Measurements from ENCODE around the gene ASCL3.
"Not testable (repeated sequence)": the region's sequence is repeated elsewhere in the genome, so short reads cannot be mapped to it uniquely, and the experiment has no call there.

Gene ASCL3, protein sequence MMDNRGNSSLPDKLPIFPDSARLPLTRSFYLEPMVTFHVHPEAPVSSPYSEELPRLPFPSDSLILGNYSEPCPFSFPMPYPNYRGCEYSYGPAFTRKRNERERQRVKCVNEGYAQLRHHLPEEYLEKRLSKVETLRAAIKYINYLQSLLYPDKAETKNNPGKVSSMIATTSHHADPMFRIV

GRCh38 chr11:8942518-8943066 is at the start of gene ASCL3:
ASCL3 (minus strand) TSS chr11:8943016; CDS start chr11:8938161, 4,855 bp downstream.
- Histone ChIP-seq H3K36me3 (ENCODE audit: insufficient read depth, low read length) (no peaks in the 10 kb centered on the region), H3K9ac (ENCODE audit: insufficient read length) (no peak within 1 kb of the TSS), H3K4me3 (no peak within 1 kb of the TSS), H3K27ac (no peak within 1 kb of the TSS), H3K9me3 (ENCODE audit: low read depth, low read length) (no peaks in the 10 kb centered on the region)
- DNase-seq (ENCODE audit: low read depth, low spot score), result no peak
- TF ChIP-seq EZH2 (IDR thresholded peaks at IDR 0.05) (no peak), POLR2AphosphoS5 (IDR thresholded peaks at IDR 0.05; ENCODE audit: borderline replicate concordance, low read depth, low read length) (no peak), FOXP2 (optimal IDR thresholded peaks at IDR 0.05; ENCODE audit: control extremely low read depth, extremely low read length, insufficient read depth) (no peak)

- no peaks in the 10 kb centered on the region for H3K9me3 ChIP-seq (ENCODE audit: low read depth, low read length)
- H3K9ac ChIP-seq (ENCODE audit: insufficient read length), result no peak overlapping the region
- H3K4me3 ChIP-seq, result no peak overlapping the region
- no peak for DNase-seq (ENCODE audit: low read depth, low spot score)
- H3K36me3 ChIP-seq (ENCODE audit: insufficient read depth, low read length), result no peaks in the 10 kb centered on the region
- TF ChIP-seq EZH2 (IDR thresholded peaks at IDR 0.05) (no peak), FOXP2 (optimal IDR thresholded peaks at IDR 0.05; ENCODE audit: control extremely low read depth, extremely low read length, insufficient read depth) (no peak), POLR2AphosphoS5 (IDR thresholded peaks at IDR 0.05; ENCODE audit: borderline replicate concordance, low read depth, low read length) (no peak)
- H3K27ac ChIP-seq, result no peak overlapping the region
Observed at GRCh38 chr11:8989453-8989852, 46.6 kb upstream of the ASCL3 start.

DNA sequence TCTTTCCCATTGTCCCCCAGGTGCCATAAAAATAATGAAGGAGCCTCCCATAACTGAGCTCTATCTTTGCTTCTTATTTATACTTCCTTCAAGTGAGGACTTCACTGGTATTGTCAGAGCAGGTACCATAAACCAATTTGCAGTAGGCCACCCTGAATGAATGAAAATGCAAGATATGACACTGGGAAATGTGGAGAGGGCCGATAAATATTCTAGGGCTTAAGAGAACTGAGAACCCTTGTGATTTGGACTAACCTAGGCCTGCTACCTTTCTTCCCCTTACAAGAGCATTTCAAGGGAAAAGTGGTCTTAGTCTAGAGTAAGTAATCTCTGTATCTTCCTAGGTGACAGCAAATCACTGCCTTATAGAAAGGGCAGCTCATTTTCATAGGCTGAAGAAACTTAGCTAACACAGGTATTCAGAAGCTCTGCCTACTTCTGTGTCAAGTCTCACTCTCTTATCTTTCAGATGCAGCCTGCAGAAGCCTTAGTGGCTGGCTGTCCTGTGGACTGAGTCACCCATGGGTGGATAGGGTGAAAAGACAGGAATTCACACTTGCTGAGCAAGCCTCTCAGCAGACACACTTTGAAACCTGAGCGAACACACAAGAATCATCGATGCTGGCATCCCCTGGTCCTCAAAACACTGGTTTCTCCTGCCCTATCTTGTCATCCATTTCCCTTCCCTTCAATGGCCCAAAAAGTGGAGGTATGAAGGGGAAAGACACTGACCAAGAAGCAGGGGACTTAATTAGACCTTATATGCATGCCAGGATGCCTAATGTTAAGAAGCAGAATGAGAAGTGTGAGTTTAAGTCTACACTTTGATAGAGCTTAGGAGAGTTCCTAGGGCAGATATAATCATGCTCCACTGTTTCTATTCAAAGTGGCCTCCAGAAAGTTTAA is 45.8 kb upstream of the ASCL3 start:
- Histone ChIP-seq H3K4me3 (no peak overlapping the region), H3K9me3 (ENCODE audit: low read depth, low read length) (no peaks in the 10 kb centered on the region), H3K9ac (ENCODE audit: insufficient read length) (no peak overlapping the region), H3K27ac (no peak overlapping the region), H3K36me3 (ENCODE audit: insufficient read depth, low read length) (no peaks in the 10 kb centered on the region)
- no peak for TF ChIP-seq FOXP2 (optimal IDR thresholded peaks at IDR 0.05; ENCODE audit: control extremely low read depth, extremely low read length, insufficient read depth)
- TF ChIP-seq EZH2 (IDR thresholded peaks at IDR 0.05), result no peak
- TF ChIP-seq POLR2AphosphoS5 (IDR thresholded peaks at IDR 0.05; ENCODE audit: borderline replicate concordance, low read depth, low read length), result no peak
- no peak for DNase-seq (ENCODE audit: low read depth, low spot score)

- H3K9ac ChIP-seq (ENCODE audit: insufficient read length), result no peak overlapping the region
- DNase-seq (ENCODE audit: low read depth, low spot score), result no peak
- no peak overlapping the region for H3K27ac ChIP-seq
- TF ChIP-seq EZH2 (IDR thresholded peaks at IDR 0.05), result no peak
- TF ChIP-seq POLR2AphosphoS5 (IDR thresholded peaks at IDR 0.05; ENCODE audit: borderline replicate concordance, low read depth, low read length), result no peak
- no peak for TF ChIP-seq FOXP2 (optimal IDR thresholded peaks at IDR 0.05; ENCODE audit: control extremely low read depth, extremely low read length, insufficient read depth)
- no peak overlapping the region for H3K4me3 ChIP-seq
- no peaks in the 10 kb centered on the region for H3K9me3 ChIP-seq (ENCODE audit: low read depth, low read length)
- no peaks in the 10 kb centered on the region for H3K36me3 ChIP-seq (ENCODE audit: insufficient read depth, low read length)
Observed at GRCh38 chr11:8987446-8987845, 44.6 kb upstream of the ASCL3 start.

GRCh38 chr11:8986772-8987171 is 44.0 kb upstream of the ASCL3 start:
- H3K27ac ChIP-seq; H3K9ac ChIP-seq (ENCODE audit: insufficient read length); H3K36me3 ChIP-seq (ENCODE audit: insufficient read depth, low read length); DNase-seq (ENCODE audit: low read depth, low spot score); H3K9me3 ChIP-seq (ENCODE audit: low read depth, low read length); H3K4me3 ChIP-seq: not testable (repeated sequence)

GRCh38 chr11:8985462-8985861 is 42.6 kb upstream of the ASCL3 start:
- no peak overlapping the region for H3K9ac ChIP-seq (ENCODE audit: insufficient read length)
- no peaks in the 10 kb centered on the region for H3K9me3 ChIP-seq (ENCODE audit: low read depth, low read length)
- no peak overlapping the region for H3K27ac ChIP-seq
- DNase-seq (ENCODE audit: low read depth, low spot score), result no peak
- TF ChIP-seq EZH2 (IDR thresholded peaks at IDR 0.05) (no peak), POLR2AphosphoS5 (IDR thresholded peaks at IDR 0.05; ENCODE audit: borderline replicate concordance, low read depth, low read length) (no peak), FOXP2 (optimal IDR thresholded peaks at IDR 0.05; ENCODE audit: control extremely low read depth, extremely low read length, insufficient read depth) (no peak)
- no peaks in the 10 kb centered on the region for H3K36me3 ChIP-seq (ENCODE audit: insufficient read depth, low read length)
- H3K4me3 ChIP-seq, result no peak overlapping the region

- no peak overlapping the region for H3K27ac ChIP-seq
- H3K9me3 ChIP-seq (ENCODE audit: low read depth, low read length), result no peaks in the 10 kb centered on the region
- TF ChIP-seq POLR2AphosphoS5 (IDR thresholded peaks at IDR 0.05; ENCODE audit: borderline replicate concordance, low read depth, low read length) (no peak), EZH2 (IDR thresholded peaks at IDR 0.05) (no peak), FOXP2 (optimal IDR thresholded peaks at IDR 0.05; ENCODE audit: control extremely low read depth, extremely low read length, insufficient read depth) (no peak)
- no peaks in the 10 kb centered on the region for H3K36me3 ChIP-seq (ENCODE audit: insufficient read depth, low read length)
- no peak overlapping the region for H3K4me3 ChIP-seq
- no peak overlapping the region for H3K9ac ChIP-seq (ENCODE audit: insufficient read length)
- DNase-seq (ENCODE audit: low read depth, low spot score), result no peak
Observed at GRCh38 chr11:8983552-8983951, 40.7 kb upstream of the ASCL3 start.

DNA sequence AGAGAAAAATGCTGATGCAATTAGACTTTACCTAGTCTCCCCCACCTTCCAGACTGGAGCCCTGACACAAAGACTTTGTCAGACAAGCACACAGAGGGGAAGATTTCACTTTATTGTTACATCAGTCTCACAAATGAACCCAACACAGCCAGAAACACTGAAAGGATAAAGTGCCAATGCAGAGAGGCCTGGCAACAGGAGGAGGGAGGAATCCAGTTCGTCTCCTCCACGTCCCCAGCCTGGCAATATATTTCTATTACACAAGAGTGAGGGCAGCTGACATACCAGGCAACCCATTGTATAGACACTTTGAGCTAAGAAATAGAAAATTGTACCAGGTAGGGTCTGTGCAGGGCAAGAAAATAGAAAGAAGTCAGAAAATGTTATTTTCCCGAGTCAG is 37.7 kb upstream of the ASCL3 start:
- no peak overlapping the region for H3K4me3 ChIP-seq
- H3K27ac ChIP-seq, result no peak overlapping the region
- TF ChIP-seq POLR2AphosphoS5 (IDR thresholded peaks at IDR 0.05; ENCODE audit: borderline replicate concordance, low read depth, low read length), result no peak
- no peak for TF ChIP-seq FOXP2 (optimal IDR thresholded peaks at IDR 0.05; ENCODE audit: control extremely low read depth, extremely low read length, insufficient read depth)
- TF ChIP-seq EZH2 (IDR thresholded peaks at IDR 0.05), result no peak
- no peak overlapping the region for H3K9ac ChIP-seq (ENCODE audit: insufficient read length)
- no peaks in the 10 kb centered on the region for H3K36me3 ChIP-seq (ENCODE audit: insufficient read depth, low read length)
- H3K9me3 ChIP-seq (ENCODE audit: low read depth, low read length), result no peaks in the 10 kb centered on the region
- DNase-seq (ENCODE audit: low read depth, low spot score), result no peak

DNA sequence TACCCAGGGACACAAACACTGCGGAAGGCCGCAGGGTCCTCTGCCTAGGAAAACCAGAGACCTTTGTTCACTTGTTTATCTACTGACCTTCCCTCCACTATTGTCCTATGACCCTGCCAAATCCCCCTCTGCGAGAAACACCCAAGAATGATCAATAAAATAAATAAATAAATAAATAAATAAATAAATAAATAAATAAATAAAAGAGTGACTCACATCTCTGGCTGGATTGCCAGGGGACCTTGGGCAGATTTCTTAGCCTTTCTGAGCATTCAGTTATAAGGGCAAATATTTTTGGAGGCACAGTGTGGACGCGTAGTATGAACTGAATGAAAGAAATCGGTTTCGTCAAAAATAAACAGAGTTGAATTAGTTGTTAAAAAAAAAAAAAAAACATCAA is 36.5 kb upstream of the ASCL3 start:
- DNase-seq (ENCODE audit: low read depth, low spot score); H3K9ac ChIP-seq (ENCODE audit: insufficient read length); H3K9me3 ChIP-seq (ENCODE audit: low read depth, low read length); H3K4me3 ChIP-seq; H3K36me3 ChIP-seq (ENCODE audit: insufficient read depth, low read length); H3K27ac ChIP-seq: not testable (repeated sequence)

Measured in SK-N-MC (cell line).